Endothelial cell (in vitro differentiated cells): Measurements from ENCODE around the gene CAPZB. TPM values are rescaled to one million over a fixed set of nuclear protein-coding genes. Genes with fewer than 3 reads are reported as not detected.

ENCODE experiments used
- DNase-seq: peaks from one replicate; pipeline ENCODE4 v3.0.0; 2021; ENCODE audit warnings: low spot score
- H3K27ac Mint-ChIP-seq: one replicate; pipeline ENCODE4 v1.8.0; 2021; ENCODE audit warnings: mixed read lengths, inconsistent platforms; ENCODE audit not compliant: unreplicated experiment
- H3K27me3 Mint-ChIP-seq: one replicate; pipeline ENCODE4 v1.8.0; 2021; ENCODE audit warnings: mild to moderate bottlenecking, moderate library complexity, mixed read lengths, inconsistent platforms; ENCODE audit not compliant: unreplicated experiment
- H3K36me3 Mint-ChIP-seq: one replicate; pipeline ENCODE4 v1.8.0; 2021; ENCODE audit warnings: mild to moderate bottlenecking, low read depth, mixed read lengths, inconsistent platforms; ENCODE audit not compliant: unreplicated experiment
- H3K4me1 Mint-ChIP-seq: one replicate; pipeline ENCODE4 v1.8.0; 2021; ENCODE audit warnings: mild to moderate bottlenecking, mixed read lengths, inconsistent platforms; ENCODE audit not compliant: unreplicated experiment
- H3K4me3 Mint-ChIP-seq: one replicate; pipeline ENCODE4 v1.8.0; 2021; ENCODE audit warnings: mild to moderate bottlenecking, mixed read lengths, inconsistent platforms; ENCODE audit not compliant: unreplicated experiment
- H3K9me3 Mint-ChIP-seq: one replicate; pipeline ENCODE4 v1.8.0; 2021; ENCODE audit warnings: mixed read lengths, inconsistent platforms; ENCODE audit not compliant: unreplicated experiment
- total RNA-seq: library from RNA; stranded (reverse); fragmentation: NEBNext Ultra II Directional; extraction: Animal tissue kit (Norgen Biotek cat#: 25700); gene quantifications from one replicate; pipeline ENCODE4 v1.2.1, GENCODE V29; 2021; ENCODE audit not compliant: unreplicated experiment
- TF ChIP-seq, protein P1 (sequence below): fragments of 200-600 bp; sonication (generic); IDR thresholded peaks from one replicate; pipeline ENCODE4 v1.5.0; 2021; ENCODE audit warnings: antibody characterized with exemption; ENCODE audit not compliant: unreplicated experiment

The CAPZB gene
- total RNA-seq, 1 donor from 2014 or later: 414 TPM

DNA sequence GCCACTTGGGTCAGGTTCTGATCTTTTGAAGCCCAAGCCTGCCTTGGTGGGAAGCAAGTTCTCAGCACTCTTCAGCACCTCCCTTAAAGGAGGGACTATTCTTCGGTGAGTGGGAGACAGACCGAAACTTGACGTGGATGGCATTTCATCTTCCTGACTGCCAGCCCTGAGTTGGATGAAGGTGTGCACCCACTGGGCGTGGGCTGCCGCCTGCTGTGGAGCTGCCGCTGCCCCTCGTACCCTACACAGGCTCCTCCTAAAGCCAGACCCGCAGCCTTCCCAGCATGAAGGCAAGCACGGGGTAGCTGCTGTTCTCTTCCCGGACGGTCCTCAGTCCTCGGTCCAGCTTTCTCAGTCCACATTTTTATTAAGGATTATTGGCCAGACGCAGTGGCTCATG, 89.1 kb downstream of the CAPZB start:
- Mint-ChIP-seq H3K4me1 (peaks cover 3% of the 10 kb centered on the region), H3K36me3 (peaks cover 6% of the 10 kb centered on the region), H3K27ac (no peak overlapping the region), H3K27me3 (peaks cover 6% of the 10 kb centered on the region), H3K9me3 (no peaks in the 10 kb centered on the region), H3K4me3 (no peak overlapping the region)
- TF ChIP-seq, protein P1, sequence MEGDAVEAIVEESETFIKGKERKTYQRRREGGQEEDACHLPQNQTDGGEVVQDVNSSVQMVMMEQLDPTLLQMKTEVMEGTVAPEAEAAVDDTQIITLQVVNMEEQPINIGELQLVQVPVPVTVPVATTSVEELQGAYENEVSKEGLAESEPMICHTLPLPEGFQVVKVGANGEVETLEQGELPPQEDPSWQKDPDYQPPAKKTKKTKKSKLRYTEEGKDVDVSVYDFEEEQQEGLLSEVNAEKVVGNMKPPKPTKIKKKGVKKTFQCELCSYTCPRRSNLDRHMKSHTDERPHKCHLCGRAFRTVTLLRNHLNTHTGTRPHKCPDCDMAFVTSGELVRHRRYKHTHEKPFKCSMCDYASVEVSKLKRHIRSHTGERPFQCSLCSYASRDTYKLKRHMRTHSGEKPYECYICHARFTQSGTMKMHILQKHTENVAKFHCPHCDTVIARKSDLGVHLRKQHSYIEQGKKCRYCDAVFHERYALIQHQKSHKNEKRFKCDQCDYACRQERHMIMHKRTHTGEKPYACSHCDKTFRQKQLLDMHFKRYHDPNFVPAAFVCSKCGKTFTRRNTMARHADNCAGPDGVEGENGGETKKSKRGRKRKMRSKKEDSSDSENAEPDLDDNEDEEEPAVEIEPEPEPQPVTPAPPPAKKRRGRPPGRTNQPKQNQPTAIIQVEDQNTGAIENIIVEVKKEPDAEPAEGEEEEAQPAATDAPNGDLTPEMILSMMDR: no peak
- no peak for DNase-seq

- H3K27ac Mint-ChIP-seq: no peak overlapping the region
- TF ChIP-seq, protein P1: no peak
- no peaks in the 10 kb centered on the region for H3K9me3 Mint-ChIP-seq
- peaks cover 4% of the 10 kb centered on the region for H3K27me3 Mint-ChIP-seq
- peaks cover 3% of the 10 kb centered on the region for H3K4me1 Mint-ChIP-seq
- H3K36me3 Mint-ChIP-seq: peaks cover 6% of the 10 kb centered on the region
- no peak for DNase-seq
- no peak overlapping the region for H3K4me3 Mint-ChIP-seq
These were observed 89.6 kb downstream of the CAPZB start for GRCh38 chr1:19395678-19396192.

DNA sequence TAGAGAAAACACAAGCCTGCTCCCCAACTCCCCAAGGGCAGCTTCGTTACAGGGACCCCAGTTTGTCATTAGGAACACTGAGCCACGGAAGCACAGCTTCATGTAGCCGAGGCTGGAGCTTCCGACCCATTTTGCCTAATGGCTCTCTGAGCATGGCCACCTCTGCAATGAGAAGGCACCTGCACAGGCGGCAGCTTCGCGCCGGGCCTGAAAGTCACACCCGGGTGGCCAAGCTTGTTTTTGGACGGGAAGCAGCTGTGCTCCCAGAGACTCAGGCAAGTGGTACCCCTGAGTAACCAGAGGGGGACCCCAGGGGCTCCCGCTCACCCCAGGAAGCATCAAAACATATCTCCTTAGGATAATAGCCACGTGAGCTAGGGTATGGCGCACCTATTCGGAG, 92.3 kb downstream of the CAPZB start:
- peaks cover 10% of the 10 kb centered on the region for H3K4me1 Mint-ChIP-seq
- H3K27me3 Mint-ChIP-seq: peaks cover 4% of the 10 kb centered on the region
- no peak overlapping the region for H3K4me3 Mint-ChIP-seq
- H3K36me3 Mint-ChIP-seq: peaks cover 6% of the 10 kb centered on the region
- no peaks in the 10 kb centered on the region for H3K9me3 Mint-ChIP-seq
- TF ChIP-seq, protein P1: no peak
- DNase-seq: no peak
- H3K27ac Mint-ChIP-seq: no peak overlapping the region

- no peak for DNase-seq
- peaks cover 4% of the 10 kb centered on the region for H3K27me3 Mint-ChIP-seq
- H3K27ac Mint-ChIP-seq: no peak overlapping the region
- TF ChIP-seq, protein P1: no peak
- no peaks in the 10 kb centered on the region for H3K9me3 Mint-ChIP-seq
- H3K4me1 Mint-ChIP-seq: peaks cover 16% of the 10 kb centered on the region
- H3K4me3 Mint-ChIP-seq: no peak overlapping the region
- no peaks in the 10 kb centered on the region for H3K36me3 Mint-ChIP-seq
These were observed 93.1 kb downstream of the CAPZB start for GRCh38 chr1:19392221-19392620.

- Mint-ChIP-seq H3K27me3 (peaks cover 4% of the 10 kb centered on the region), H3K9me3 (no peaks in the 10 kb centered on the region), H3K27ac (no peak overlapping the region), H3K36me3 (no peaks in the 10 kb centered on the region), H3K4me1 (peaks cover 16% of the 10 kb centered on the region), H3K4me3 (no peak overlapping the region)
- DNase-seq: no peak
- TF ChIP-seq, protein P1: no peak
These were observed 93.8 kb downstream of the CAPZB start for GRCh38 chr1:19391596-19391981.
